AG09319 (cell line): ENCODE measurements around the gene DMRTB1.

Experiments
- DNase-seq: peaks from one replicate; pipeline ENCODE4 v3.0.0-alpha.2; 2010; ENCODE audit warnings: low read depth; ENCODE audit errors: extremely low read depth
- TF ChIP-seq, protein P1 (sequence below): IDR thresholded peaks from 2 replicates; pipeline ENCODE4 v1.5.1; 2011; ENCODE audit warnings: low read depth, mild to moderate bottlenecking, inconsistent platforms, low read length, moderate library complexity

The DMRTB1 gene

DNA sequence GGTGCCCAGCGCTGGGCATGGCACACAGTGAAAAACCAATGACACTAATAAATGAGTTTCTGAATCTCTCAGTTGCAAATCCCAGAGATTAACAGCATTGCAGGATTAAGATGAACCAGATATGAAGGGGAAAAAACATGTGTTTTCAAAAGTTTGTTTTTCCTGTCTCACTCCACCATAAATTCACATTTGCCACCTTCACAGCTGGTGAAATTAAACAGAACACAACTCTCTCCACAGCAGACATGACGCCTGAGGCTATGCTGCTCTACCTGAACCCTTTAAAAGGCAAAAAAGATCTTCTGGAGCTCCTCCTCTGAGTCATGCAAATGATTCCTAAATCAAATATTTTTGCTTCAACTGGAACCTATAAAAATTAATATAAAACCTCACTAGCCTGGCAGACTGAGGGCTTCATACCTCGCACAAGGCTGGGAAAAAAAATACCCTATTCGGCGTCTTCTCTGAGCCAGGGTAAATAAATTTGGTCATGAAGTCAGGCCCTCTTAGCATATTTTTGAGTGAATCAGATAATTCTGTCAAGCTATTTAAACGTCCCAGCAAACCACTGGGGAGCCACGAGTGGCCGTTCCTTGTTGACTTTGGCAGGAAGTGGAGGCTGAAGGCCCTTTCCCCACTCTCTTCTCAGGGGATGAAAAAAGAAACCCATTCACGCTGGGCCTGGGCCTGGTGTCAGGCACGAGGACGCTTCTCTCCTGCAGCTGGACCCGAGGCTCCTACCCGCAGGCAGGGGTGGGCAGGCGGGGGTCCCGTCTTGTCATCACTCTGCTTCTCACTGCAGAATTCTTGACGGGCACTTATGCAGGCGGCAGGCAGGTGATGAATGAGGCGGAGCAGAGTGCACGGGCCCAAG is 53.0 kb downstream of the DMRTB1 start:
- TF ChIP-seq, protein P1, sequence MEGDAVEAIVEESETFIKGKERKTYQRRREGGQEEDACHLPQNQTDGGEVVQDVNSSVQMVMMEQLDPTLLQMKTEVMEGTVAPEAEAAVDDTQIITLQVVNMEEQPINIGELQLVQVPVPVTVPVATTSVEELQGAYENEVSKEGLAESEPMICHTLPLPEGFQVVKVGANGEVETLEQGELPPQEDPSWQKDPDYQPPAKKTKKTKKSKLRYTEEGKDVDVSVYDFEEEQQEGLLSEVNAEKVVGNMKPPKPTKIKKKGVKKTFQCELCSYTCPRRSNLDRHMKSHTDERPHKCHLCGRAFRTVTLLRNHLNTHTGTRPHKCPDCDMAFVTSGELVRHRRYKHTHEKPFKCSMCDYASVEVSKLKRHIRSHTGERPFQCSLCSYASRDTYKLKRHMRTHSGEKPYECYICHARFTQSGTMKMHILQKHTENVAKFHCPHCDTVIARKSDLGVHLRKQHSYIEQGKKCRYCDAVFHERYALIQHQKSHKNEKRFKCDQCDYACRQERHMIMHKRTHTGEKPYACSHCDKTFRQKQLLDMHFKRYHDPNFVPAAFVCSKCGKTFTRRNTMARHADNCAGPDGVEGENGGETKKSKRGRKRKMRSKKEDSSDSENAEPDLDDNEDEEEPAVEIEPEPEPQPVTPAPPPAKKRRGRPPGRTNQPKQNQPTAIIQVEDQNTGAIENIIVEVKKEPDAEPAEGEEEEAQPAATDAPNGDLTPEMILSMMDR = no peak
- no peak for DNase-seq

DNA sequence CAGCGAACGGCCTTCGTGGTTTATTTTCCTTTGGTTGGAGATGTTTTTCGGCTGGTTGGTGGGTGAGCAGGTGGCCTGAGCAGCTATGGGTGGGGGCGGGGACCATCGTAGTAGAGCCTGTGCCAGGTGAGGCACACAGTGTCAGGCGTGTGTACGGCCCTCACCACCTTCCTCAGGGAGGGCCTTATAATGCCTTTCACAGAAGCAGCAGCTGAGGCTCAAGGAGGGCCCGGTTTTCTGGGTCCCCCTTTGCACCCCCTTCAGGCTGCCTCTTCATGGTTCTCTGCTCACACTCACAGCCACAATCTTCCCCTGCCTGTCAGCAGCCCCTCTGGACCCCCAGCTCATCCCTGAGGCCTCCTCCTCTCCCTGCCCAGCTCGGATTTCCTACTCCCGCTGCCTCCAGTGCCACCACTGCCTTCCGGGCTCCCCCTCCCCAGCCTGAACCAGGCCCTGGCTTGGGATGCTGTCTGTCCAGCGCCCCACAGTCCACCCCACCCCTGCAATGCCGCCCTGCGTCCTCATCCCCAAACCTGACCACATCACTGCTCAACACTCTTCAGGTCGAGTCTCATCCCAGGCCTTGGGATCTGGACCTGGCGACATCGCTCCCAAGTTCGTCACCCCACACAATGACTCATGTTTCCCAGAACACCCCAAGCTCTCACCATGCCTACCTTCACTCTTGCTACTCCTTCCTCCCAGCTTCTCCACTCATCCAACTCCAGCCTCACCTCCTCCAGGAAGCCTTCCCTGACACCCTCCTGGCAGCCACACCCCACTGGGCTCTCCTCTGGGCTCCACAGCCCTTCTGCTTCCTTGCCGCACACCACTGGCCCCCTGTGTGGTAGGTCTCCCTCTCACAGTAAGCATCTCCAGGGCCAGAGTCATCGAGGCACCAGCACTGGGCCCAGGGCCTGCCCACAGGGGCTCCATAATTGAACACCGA is 53.9 kb downstream of the DMRTB1 start:
- TF ChIP-seq, protein P1 = no peak
- no peak for DNase-seq

DNA sequence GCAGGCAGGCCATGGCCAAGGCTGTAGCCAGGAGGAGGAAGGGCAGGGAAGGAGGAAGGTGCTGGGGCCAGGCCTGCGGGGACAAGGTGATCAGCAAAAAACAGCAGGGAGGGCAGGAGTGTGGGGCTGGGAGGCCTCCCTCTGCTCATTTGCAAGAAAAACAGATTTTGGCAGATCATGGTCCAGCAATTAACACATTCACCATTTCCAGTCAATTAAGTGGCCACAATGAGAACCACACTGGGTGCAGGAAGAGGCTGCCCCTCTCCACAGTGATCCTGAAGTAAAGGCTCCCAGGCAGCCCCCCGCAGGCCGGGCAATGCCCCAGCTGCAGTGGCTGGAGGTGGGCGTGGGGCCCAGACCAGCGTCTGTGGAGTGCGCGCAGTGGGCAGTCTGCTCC is 54.6 kb downstream of the DMRTB1 start:
- no peak for DNase-seq
- TF ChIP-seq, protein P1 = no peak

DNA sequence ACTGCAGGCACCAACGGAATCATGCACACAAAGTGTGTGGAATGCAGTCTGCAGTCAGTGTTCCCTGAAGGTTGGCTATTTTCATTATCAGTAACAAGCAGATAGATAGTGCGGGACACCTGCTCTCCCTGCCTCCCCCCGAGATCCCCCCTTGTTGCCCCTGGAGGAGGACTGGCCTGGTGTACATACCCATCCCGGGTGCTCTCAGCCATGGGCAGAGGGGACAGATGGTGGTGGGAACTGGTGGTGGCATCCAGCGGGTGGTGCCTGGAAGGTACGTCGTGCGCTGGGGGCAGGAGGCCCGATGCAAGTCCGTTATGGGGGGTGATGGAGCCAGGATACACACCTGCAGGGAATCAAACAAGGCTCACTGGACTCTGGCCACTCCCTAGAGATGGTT is 55.2 kb downstream of the DMRTB1 start:
- TF ChIP-seq, protein P1 = no peak
- DNase-seq = no peak

DNA sequence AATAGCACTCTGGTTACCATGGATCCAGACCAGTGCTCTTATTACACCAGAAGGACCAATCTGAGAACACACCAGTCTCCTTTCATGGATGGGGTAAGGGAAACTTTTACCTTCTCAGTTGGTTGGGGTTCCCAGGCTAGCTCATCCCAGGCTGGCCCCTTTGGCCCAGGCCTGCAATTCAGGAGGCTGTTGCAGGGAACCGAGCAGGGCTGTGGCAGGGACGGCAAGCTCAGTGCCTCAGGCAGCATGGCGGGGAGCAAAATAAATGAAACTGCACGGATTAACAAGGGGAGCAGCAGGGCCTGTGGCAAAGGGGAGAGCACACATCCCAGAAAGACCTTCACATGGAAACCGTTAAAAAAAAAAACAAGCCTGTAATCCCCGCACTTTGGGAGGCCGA is 57.0 kb downstream of the DMRTB1 start:
- TF ChIP-seq, protein P1 = no peak
- DNase-seq = no peak
